Liver (tissue), 3 donors: ENCODE data around the gene PCDH15.

ENCODE experiments used
- CTCF ChIP-seq: fragments of 150-350 bp; IDR thresholded peaks from 2 replicates; pipeline ENCODE4 v1.5.1; 2017; ENCODE audit warnings: improper control_type of control experiment, low read depth, low read length; ENCODE audit not compliant: missing input control
- EGR1 ChIP-seq, 2 donors: IDR thresholded peaks; 2 replicates each; pipeline ENCODE4 v1.6.1; 2016 to 2018; ENCODE audit warnings: antibody characterized with exemption in 2 of 2, low read depth in 2 of 2
- FOXA1 ChIP-seq: IDR thresholded peaks from 2 replicates; pipeline ENCODE4 v1.6.1; 2016; ENCODE audit warnings: antibody characterized with exemption
- FOXA2 ChIP-seq: IDR thresholded peaks from 2 replicates; pipeline ENCODE4 v1.6.1; 2016; ENCODE audit warnings: antibody characterized with exemption
- GABPA ChIP-seq, 2 donors: IDR thresholded peaks in 1 of 2; conservative IDR thresholded peaks in 1 of 2; 2 replicates each; pipeline ENCODE4 v1.6.1; 2016; ENCODE audit warnings: antibody characterized with exemption in 2 of 2, mild to moderate bottlenecking in 1 of 2, moderate library complexity in 1 of 2
- MAX ChIP-seq: IDR thresholded peaks from 2 replicates; pipeline ENCODE4 v1.6.1; 2016; ENCODE audit warnings: antibody characterized with exemption
- RAD21 ChIP-seq, 2 donors: IDR thresholded peaks; 2 replicates each; pipeline ENCODE4 v1.6.1; 2016; ENCODE audit warnings: antibody characterized with exemption in 2 of 2, mild to moderate bottlenecking in 2 of 2
- REST ChIP-seq: IDR thresholded peaks from 2 replicates; pipeline ENCODE4 v1.6.1; 2016; ENCODE audit warnings: antibody characterized with exemption, mild to moderate bottlenecking
- YY1 ChIP-seq: IDR thresholded peaks from 2 replicates; pipeline ENCODE4 v1.6.1; 2016; ENCODE audit warnings: antibody characterized with exemption, mild to moderate bottlenecking
- donor health status: healthy.
- donor health status: healthy.

- TF ChIP-seq CTCF (no peak), FOXA2 (no peak), EGR1 (IDR thresholded peaks at IDR 0.05; ENCODE audit: low read depth in 2 of 2) (no peak), GABPA (IDR thresholded peaks at IDR 0.05 in 1 of 2, conservative IDR thresholded peaks at IDR 0.05 in 1 of 2) (no peak), MAX (no peak), RAD21 (IDR thresholded peaks at IDR 0.05) (no peak), YY1 (no peak), FOXA1 (no peak), REST (no peak)
Observed at GRCh38 chr10:54137396-54137795, 663.6 kb downstream of the PCDH15 start.
